Stimulated activated CD4-positive, alpha-beta T cell treated with anti-CD3 and anti-CD28 coated beads, Interleukin-15, amount 100 ng/mL, for 1 hour (primary cell): ENCODE data around the gene LRBA.

ENCODE experiments used
- DNase-seq, 2 donors: peaks; one replicate each; pipeline ENCODE4 v3.0.0-alpha.2; 2020; ENCODE audit warnings: low read depth in 1 of 2, low spot score in 1 of 2

The LRBA gene

DNA sequence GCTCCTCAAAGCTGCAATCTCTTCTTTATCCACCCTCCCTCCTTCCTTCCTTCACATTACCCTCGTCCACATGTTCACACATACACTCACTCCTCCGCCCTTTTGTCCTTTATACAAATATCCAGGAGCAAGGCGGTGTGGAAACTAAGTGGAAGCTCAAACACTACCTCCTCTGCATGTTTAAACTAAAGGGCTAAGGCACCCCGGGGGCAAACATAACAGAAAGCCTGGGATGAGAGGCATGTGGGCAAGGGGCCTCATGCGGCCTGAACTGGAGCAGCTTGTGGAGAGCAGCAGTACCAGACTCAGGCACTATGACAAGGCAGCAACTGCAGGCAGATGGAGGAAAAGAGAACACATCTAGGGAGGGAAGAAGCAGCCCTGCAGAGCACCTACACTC, 423.7 kb downstream of the LRBA start:
- DNase-seq, result no peak

DNA sequence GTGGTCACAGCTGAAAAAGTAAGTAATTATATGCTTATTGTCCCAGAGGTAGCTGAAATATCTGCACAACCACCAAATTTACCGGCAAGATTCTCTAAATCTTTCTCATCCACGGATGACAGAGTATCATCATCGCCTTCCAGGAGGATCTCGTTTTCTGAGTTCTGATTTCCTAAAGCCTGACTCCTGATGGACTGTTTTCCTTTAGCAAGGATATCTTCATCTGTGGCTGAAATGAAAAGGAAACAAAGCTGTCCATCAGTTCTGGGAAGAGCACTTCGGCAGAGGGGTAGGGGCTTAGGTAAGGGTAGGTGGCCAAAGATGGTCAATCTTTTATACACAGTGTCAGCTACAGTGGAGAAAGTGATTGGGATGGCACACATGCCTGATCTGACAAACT, 424.5 kb downstream of the LRBA start:
- DNase-seq, result no peak

DNA sequence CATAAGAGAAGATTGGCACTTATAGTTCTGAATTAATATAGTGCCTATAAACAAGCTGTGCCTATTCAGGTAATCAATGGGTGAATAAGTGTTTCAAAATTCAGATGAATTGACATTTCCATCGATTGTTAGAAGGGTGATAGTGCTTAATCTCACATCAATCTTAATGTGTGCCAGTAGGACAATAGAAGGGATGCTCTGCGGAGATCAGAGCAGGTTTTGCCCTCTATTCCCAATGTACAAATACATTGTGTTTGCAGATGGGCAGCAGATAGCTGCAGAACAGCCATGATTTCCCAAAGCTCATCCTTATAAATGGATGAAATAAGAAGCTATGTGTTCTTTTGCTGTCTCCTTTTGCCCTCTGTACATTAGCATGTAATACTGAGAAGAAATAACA, 425.9 kb downstream of the LRBA start:
- no peak for DNase-seq

DNA sequence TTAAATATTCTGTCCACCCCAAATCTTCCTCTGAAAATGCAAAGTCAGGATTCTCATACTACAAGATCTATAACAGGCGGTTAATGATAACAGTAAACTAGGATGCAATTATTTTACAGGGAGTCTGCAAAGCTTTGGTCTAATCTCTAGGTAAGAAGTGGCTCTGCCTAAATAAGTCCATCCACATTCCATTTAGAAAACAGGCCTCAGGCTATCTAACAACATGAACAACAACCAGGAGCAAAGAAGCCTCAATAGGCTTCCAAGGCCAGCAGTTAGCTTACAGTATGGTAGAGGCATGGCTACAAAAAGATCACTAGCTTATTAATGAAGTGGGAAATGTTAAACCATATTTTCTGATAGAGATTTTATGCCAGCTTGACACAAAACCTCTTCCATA, 426.8 kb downstream of the LRBA start:
- no peak for DNase-seq

DNA sequence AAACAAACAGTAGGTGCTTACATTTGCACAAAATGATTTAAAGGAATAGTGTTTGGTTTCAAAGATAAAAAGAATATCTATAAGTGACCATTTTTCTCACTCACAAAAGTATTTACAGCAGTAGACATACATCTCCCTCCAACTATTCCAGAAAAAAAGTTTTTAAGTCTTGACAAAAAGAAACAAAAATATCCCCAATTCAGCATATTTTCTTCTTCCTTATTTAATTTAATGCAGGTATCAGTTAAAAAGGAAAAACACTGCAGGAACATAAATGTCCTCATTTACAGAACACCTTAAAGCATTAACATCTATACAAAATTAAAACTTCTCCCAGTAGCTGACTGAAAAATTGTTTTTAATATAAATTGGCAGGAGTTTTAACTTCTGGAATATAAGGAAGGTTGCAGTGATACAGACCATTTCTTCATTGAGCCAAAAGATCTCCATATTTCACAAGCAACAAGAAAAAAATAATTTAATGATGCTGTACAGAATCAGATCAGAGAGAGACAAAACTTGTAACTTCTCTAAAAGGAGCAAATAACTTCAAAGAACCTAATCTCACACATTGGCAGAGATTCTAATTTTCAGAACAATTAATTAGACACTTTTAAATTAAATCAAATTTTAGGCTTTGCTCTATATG, 428.8 kb downstream of the LRBA start:
- DNase-seq, result no peak

DNA sequence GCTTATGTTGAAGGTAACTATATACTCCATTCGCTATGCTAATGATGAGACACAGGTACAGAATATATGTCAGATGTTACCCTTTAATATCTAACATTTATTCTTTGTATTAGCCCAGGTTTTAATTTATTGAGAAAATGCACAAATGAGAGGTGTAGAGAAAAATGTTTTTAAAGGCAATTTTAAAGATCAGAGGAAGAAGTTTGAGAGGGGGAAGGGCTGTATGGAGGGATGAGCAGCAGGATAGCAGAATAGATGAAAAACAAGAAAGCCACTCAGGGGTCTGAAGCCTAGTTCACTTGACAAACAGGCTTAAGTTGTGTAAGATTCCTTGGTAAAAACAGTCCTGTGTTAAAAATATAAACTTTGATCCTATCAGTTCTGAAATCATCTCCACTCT, 429.5 kb downstream of the LRBA start:
- no peak for DNase-seq

DNA sequence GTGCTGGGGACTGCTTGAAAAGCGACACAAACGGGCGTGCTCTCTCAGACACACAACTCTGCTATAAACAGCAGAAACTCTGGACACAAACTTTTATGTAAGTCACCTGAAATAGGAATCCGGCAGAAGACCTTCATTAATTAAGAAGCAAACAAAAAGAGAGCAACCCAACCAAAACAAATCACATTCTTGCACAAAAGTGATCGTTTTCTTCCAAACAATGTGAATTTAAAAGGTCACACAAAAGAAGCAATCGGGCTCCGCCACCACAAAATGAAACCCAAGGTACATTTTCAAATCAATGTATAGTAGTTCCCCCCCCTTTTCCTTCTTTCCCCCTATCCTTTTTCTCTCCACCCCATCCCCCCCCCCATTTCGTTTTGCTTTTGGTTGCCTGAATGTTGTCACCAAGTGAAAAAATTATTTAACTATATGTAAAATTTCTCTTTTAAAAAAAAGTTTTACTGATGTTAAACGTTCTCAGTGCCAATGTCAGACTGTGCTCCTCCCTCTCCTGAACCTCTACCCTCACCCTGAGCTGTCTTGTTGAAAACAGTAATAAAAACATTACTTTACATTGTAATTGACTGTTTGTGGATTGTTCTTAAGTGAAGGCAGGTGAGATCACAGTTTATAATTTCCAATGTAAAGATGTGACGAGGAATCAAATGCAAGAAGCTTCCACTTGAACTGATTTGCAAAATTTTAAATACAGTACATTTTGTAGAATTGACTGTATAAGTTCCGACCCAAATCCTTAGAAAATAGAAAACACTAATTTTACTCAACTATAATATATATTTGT, 430.8 kb downstream of the LRBA start:
- DNase-seq, result no peak

DNA sequence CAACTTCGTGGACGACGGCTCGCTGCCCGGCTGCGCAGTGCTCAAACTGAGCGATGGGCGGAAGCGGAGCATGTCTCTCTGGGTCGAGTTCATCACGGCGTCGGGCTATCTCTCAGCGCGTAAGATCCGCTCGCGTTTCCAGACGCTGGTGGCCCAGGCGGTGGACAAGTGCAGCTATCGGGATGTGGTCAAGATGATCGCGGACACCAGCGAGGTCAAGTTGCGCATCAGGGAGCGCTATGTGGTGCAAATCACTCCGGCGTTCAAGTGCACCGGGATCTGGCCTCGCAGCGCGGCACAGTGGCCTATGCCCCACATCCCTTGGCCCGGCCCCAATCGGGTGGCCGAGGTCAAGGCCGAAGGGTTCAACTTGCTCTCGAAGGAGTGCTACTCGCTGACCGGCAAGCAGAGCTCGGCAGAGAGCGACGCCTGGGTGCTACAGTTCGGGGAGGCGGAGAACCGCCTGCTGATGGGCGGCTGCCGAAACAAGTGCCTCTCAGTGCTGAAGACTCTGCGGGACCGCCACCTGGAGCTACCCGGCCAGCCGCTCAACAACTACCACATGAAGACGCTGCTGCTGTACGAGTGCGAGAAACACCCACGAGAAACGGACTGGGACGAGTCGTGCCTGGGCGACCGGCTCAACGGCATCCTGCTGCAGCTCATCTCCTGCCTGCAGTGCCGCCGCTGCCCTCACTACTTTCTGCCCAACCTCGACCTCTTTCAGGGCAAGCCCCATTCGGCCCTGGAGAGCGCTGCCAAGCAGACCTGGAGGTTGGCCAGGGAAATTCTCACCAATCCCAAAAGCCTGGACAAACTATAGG, 431.6 kb downstream of the LRBA start:
- DNase-seq, result no peak

DNA sequence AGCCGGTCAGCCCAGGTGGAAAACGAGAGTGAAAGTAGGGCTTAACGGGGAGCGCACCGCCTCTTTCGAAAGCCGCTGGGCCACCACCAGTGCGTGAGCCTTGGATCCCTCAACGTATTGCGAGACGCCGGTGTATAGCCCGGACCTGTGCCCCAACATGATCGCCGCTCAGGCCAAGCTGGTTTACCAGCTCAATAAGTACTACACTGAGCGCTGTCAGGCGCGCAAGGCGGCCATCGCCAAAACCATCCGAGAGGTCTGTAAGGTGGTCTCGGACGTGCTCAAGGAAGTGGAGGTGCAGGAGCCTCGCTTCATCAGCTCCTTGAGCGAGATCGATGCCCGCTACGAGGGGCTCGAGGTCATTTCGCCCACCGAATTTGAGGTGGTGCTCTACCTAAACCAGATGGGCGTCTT, 432.2 kb downstream of the LRBA start:
- no peak for DNase-seq

DNA sequence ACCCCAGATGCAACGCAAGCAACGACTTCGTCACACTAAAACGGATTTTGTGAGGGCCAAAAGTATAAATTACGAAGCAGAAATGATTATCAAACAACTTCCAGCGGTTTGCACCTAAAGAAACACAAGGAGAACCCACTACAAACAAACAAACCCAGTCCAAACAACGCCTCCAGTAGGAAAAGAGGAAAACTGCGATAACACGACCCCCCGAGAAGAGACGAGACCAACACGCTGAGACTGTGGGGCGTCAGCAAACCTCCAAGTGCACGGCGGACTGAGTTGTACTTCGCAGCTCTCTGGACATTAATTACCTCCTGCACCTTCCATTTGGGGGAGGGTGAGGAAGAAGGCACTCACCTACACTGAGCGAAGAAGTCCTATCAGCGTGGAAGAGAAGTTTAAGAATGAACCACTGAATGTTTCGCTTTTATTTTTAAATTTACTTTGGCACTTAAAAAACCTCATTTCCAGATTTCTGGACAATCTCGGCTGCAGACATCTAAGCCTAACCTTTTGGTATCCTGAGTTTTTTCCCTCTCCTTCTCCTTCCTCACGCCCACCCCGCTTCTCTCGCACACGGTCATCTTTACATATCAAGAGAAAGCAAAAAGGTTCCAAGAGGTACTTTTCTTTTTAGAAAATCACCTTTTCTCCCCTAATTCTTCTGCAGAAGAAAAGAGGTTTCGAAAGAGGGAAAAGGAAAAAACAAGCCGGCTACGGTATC, 432.8 kb downstream of the LRBA start, which contains the start of gene MAB21L2:
MAB21L2 (plus strand) TSS at position 6 of the 727 bp plus-strand sequence. CDS start 879 bp downstream, outside the sequence.
- DNase-seq, result no peak

DNA sequence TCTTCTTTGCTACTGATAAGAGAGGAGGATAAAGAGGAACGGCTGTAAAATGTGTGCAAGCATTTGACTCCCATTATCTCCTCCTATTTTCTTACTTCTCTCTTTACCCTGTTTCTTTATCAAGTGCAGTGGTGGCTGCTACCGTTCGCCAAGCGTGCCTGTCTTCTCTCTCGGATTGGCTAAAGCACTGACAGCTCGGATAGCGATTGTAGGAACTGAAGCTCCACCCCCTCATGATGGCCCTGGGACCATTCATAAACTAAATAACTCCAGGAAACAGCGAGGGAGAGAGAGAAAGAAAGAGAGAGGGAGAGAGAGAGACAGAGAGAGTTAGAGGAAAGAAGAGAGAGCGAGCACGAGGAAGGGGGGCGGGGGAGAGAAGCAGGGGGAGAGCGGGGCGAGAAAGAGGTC, 433.4 kb downstream of the LRBA start:
- no peak for DNase-seq

DNA sequence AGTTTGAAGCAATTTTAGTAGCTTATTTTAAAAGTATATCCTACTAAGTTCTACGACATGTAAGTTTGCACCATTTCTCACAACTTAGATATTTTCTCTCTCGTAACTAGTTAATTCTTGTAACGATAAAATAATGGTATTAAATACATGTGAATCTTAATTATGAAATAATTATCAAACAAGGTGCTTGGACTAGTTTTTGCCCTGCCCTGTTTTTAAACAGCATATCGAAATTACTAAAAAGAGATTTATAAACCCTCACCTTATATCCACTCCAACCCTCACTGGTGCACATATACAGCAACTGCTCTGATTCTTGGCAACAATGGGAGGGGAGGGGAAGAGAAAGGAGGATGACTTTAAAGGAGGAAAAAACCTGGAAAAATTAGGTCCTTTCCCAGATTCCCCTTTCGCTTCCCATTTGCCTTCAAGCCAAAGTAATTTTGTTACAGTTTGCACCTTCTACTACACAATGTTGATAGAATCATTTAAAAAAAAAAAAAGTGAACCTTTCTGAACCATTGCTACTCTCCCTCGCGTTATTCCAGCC, 434.0 kb downstream of the LRBA start:
- DNase-seq, result no peak

DNA sequence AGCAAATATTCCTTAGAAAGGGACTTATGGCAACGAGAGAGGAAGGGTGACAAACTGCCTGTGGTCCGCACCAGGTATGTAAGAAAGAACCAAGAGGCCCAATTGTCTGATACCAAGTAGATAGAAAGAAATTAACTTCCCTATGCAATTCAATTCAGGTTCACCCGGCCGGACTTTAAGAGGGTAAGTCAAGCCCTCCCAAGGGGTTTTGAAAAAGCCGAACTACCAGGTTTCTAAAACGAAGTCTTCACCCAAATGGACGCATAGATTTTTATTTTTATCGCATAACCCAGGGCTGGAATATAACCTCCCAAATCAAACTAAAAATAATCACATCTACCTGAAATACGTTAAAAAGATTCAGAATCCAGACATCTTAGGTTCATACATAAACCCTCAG, 434.8 kb downstream of the LRBA start:
- no peak for DNase-seq

DNA sequence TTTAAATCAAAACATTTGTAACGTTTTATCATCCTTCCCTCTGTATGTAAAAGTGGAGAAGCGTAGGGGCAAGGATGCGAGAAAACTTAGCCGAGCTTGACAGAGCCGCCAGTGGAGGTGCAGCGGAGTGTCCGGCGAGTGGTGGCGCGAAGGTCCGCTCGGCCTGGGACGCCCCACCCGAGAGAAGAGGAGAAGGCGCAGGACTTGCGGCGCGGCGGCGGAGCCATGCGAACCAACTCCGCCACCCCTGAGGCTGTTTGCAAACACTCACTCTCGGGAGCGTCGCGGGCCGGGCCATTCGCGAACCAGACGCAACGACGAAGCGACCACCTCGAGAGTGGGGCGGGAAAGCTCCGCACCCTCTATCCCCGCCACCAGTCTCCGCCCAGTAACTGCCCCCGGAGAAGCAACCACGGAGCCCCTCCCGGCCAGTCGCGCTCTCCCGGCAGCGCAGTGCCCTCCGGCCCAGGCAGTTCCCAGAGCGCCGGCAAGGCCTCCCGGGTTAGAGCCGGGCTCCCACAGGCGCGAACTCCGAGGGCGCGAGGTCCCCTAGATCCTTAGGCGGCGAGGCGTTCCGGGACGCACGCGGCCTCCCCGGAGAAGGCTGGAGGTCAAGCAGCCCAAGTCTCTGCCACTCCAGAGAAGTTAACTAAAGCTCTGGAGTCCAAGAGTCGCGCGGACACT, 435.4 kb downstream of the LRBA start:
- no peak for DNase-seq

DNA sequence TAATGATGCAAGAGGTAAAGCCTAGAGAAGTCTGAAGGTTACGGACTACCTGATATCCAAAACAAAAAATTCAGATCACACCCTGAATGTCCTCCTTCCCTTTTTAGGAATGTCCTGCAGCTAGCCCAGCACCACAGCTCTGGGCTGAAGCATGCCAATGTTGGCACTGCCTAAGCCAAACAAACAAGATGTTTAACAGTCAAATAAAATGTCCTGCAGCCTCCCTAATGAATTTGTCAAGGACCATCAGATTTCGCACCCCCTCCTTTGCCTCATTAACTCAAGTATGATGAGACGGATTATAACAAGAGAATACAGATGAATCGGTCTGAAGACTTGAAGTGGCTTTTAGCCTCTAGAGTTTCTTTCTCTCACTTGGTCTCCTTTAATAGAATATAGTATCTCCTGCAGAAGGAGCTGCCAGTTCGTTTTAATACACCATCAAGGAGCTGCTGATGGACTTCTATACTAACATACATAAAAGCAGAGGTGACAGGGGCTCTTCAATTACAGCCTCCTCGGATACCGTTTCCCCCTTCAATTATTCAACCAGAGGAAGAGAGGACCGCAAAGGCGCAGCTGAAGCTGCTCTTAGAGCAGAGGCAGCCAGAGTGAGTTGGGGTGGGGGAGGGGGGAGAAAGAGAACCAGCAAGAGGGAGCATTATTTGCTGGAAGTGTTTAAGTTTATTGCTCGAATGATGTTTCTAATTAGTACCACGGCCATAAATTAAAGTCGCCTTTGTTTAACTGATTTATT, 436.2 kb downstream of the LRBA start:
- DNase-seq, result no peak

DNA sequence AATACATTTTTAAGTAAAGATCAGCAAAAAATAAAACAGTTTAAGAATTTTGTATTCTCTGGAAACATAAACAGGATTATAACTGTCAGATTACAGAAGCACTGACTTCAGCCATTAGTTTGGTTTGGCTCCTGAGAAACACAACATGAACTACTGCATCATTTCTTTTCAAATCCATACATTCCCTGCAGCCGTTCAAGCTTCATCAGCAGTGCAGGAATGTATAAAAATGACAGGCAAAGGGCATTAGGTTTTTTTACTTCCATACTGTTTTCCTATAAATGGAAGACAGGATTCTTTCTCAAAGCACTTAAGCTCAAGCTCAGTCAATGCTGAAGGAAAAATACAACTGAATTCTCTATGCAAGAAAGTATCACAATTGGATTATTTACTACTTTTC, 437.3 kb downstream of the LRBA start:
- DNase-seq, result no peak

DNA sequence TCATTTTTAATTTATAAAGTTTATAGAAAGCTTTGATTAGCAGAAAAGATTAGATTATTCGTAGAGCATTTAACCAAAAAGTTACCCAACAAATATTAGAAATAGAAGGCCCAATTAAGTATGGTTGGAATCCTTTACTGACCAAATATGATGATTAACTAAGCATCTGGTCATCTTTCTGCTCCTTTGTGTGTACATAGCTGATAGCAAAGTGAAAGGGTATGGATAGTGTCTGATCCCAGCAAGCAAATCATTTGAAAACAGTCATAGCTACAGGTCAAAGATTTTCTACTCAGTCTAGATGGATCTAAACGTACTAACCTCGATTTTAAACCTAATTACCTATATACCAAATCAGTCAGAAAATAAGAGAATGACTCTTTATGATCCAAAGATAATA, 440.4 kb downstream of the LRBA start:
- DNase-seq, result no peak

DNA sequence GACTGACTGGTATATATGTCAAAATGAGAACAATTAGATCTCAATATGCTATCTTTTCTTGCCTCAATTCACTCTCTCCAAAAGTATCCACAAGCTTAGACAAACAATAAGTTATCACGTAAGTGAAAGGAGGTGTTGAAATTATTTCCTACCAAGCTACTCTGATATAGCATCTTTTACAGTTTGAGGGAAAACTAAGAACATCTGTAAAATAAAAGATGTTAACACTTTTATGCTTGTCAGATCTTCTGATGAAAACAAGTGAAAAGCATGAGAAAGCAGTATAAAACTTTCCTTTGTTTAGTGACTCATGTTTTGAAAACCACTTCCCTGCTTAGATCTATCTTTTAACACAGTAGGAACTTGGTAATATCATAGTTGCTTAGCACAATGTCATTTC, 441.6 kb downstream of the LRBA start:
- DNase-seq, result no peak

DNA sequence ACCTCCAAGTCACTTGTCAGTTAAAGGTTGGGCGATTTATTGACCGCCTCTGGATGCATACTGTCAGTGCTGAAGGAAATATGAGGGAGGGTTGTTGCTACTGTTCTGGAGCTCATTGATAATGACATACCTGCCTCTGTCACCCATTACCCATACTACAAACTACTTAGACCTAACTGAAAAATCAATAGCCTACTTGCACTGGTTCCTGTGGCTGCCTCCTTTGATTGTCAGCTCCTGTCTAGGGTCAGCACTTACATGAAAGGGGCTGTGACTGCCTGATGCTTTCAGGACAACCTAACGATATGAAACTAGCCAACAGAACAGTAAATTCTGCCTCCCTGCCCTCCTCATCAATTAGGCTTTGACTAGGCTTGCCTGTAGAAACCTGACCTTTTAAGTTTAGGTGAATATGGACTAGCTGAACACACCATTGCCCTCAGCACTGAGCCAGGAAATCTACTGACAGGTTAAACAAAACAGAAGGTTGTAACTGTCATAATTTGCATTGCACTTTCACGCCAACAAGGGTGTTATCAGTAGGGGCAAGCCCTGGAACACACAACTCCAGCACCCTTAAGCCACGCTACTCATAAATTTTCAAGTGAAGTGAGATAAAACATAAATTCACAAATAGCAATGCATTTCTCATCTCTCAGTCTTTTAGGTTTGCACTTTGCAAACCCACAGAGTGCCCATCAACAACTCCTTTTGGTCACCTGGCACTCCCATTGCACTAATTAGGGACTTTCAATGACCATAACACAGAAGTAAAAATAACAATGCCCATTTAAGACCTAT, 442.2 kb downstream of the LRBA start:
- no peak for DNase-seq
